GM12878 (cell line): ENCODE data around the gene ALPP. TPM values are rescaled to one million over a fixed set of nuclear protein-coding genes. Genes with fewer than 3 reads are reported as not detected.

Experiments
- ATAC-seq: fragments of 200-7000 bp; cut with Tn5 transposase; 3 replicates; pipeline ENCODE4 v1.9.1; 2020; ENCODE audit warnings: mild to moderate bottlenecking, moderate library complexity
- BruUV-seq: library from RNA; stranded (reverse); fragments of 400-500 nt; replicated peaks from 2 replicates; lab custom pipeline; 2021; lab: Mats Ljungman, UMichigan
- CTCF ChIA-PET: fragments of 300-600 bp; sonication (Branson Sonifier 250); formaldehyde crosslinking; extraction: SDS; loops from one replicate; lab custom pipeline; 2021; ENCODE audit warnings: inconsistent platforms; lab: Yijun Ruan, JAX
- POLR2A ChIA-PET: fragments of 350-600 bp; formaldehyde crosslinking; extraction: SDS; loops from one replicate; lab custom pipeline; 2021; ENCODE audit warnings: inconsistent platforms; lab: Charles Lee
- RAD21 ChIA-PET: fragments of 300-600 bp; sonication (Branson Sonifier 250); formaldehyde crosslinking; loops from one replicate; lab custom pipeline; 2023; ENCODE audit warnings: antibody characterized with exemption; ENCODE audit not compliant: unreplicated experiment; lab: Charles Lee
- SMC1A ChIA-PET: fragments of 300-600 bp; sonication (Branson Sonifier 250); formaldehyde crosslinking; loops from one replicate; lab custom pipeline; 2023; ENCODE audit not compliant: unreplicated experiment, uncharacterized antibody; lab: Charles Lee
- DNase-seq: peaks from one replicate; pipeline ENCODE4 v3.0.0-alpha.2; 2011; ENCODE audit warnings: low read depth, low spot score
- FAIRE-seq: peaks from 3 replicates; lab custom pipeline; 2011; peaks lifted over from hg19 to GRCh38; lab: Jason Lieb, UNC
- H2AFZ ChIP-seq: 2 replicates; pipeline ENCODE4 v1.6.0; 2011; ENCODE audit warnings: low read depth, low read length, control low read depth; ENCODE audit not compliant: control insufficient read depth
- H3K27ac ChIP-seq: 2 replicates; pipeline ENCODE4 v1.5.1; 2011; ENCODE audit warnings: control low read depth; ENCODE audit not compliant: control insufficient read depth, insufficient read depth
- H3K27me3 ChIP-seq, 2 experiments: replicated peaks in 1 of 2; 2 replicates each; pipeline versions ENCODE4 v1.6.0 to v1.6.1; 2011; ENCODE audit warnings: low read length in 1 of 2; ENCODE audit not compliant: control insufficient read depth in 2 of 2, insufficient read depth in 2 of 2
- H3K36me3 ChIP-seq, 2 experiments: 2 replicates each; pipeline ENCODE4 v1.5.1; 2011; ENCODE audit warnings: low read length in 1 of 2; ENCODE audit not compliant: control insufficient read depth in 2 of 2, insufficient read depth in 2 of 2
- H3K4me1 ChIP-seq: 2 replicates; pipeline ENCODE4 v1.6.1; 2011; ENCODE audit warnings: mild to moderate bottlenecking, low read length, moderate library complexity, mixed read lengths; ENCODE audit not compliant: control insufficient read depth, insufficient read depth
- H3K4me2 ChIP-seq: 2 replicates; pipeline ENCODE4 v1.6.0; 2011; ENCODE audit warnings: control low read depth; ENCODE audit not compliant: control insufficient read depth, insufficient read depth
- H3K4me3 ChIP-seq: fragments of 200-600 bp; sonication (generic); 2 replicates; pipeline ENCODE4 v1.5.1; 2016
- H3K79me2 ChIP-seq: 2 replicates; pipeline ENCODE4 v1.6.0; 2011; ENCODE audit warnings: low read length; ENCODE audit not compliant: control insufficient read depth, insufficient read depth
- H3K9ac ChIP-seq: 2 replicates; pipeline ENCODE4 v1.8.0; 2011; ENCODE audit warnings: low read length, control low read depth, mixed read lengths; ENCODE audit not compliant: control insufficient read depth, insufficient read depth
- H3K9me3 ChIP-seq: replicated peaks from 3 replicates; pipeline ENCODE4 v1.5.1; 2011; ENCODE audit warnings: mild to moderate bottlenecking, low read length; ENCODE audit not compliant: control insufficient read depth, insufficient read depth
- H4K20me1 ChIP-seq: 2 replicates; pipeline ENCODE4 v1.6.0; 2011; ENCODE audit not compliant: control insufficient read depth, insufficient read depth
- BMI1 ChIP-seq: fragments of 450-650 bp; IDR thresholded peaks from 2 replicates; pipeline ENCODE4 v1.6.1; 2016; ENCODE audit warnings: mild to moderate bottlenecking, moderate library complexity, borderline replicate concordance
- CREM ChIP-seq: IDR thresholded peaks from 2 replicates; pipeline ENCODE4 v1.6.1; 2014; ENCODE audit warnings: antibody characterized with exemption, low read depth
- HDGF ChIP-seq: fragments of 450-650 bp; IDR thresholded peaks from 2 replicates; pipeline ENCODE4 v1.6.1; 2016; ENCODE audit warnings: antibody characterized with exemption
- IKZF1 ChIP-seq: fragments of 450-650 bp; conservative IDR thresholded peaks from 2 replicates; pipeline ENCODE4 v1.6.1; 2017; ENCODE audit warnings: antibody characterized with exemption, mild to moderate bottlenecking
- MTA2 ChIP-seq: fragments of 450-650 bp; IDR thresholded peaks from 2 replicates; pipeline ENCODE4 v1.6.1; 2016; ENCODE audit warnings: low read depth, mild to moderate bottlenecking, moderate library complexity
- MYC ChIP-seq: IDR thresholded peaks from 2 replicates; pipeline ENCODE4 v1.6.1; 2011; ENCODE audit warnings: mild to moderate bottlenecking, low read length, moderate library complexity, inconsistent platforms; ENCODE audit not compliant: insufficient read depth, insufficient replicate concordance, insufficient read length, severe bottlenecking
- PML ChIP-seq: IDR thresholded peaks from 2 replicates; pipeline ENCODE4 v1.6.1; 2012; ENCODE audit warnings: low read length, inconsistent platforms
- SMAD5 ChIP-seq: IDR thresholded peaks from 2 replicates; pipeline ENCODE4 v1.6.1; 2016; ENCODE audit warnings: antibody characterized with exemption, low read depth
- SREBF1 ChIP-seq: IDR thresholded peaks from 2 replicates; pipeline ENCODE4 v1.6.1; 2012; ENCODE audit warnings: mild to moderate bottlenecking, low read length
- TCF3 ChIP-seq: IDR thresholded peaks from 2 replicates; pipeline ENCODE4 v1.6.1; 2012; ENCODE audit warnings: low read depth, mild to moderate bottlenecking, low read length, borderline replicate concordance; ENCODE audit not compliant: insufficient read depth
- ZNF207 ChIP-seq: fragments of 450-650 bp; IDR thresholded peaks from 2 replicates; pipeline ENCODE4 v1.6.1; 2014; ENCODE audit warnings: antibody characterized with exemption, mild to moderate bottlenecking, borderline replicate concordance
- ZNF24 ChIP-seq: fragments of 450-650 bp; IDR thresholded peaks from 2 replicates; pipeline ENCODE4 v1.6.1; 2017; ENCODE audit warnings: antibody characterized with exemption, mild to moderate bottlenecking
- WGBS: methylation state at CpG from one replicate; pipeline ENCODE4 v1.1.6; 2016; ENCODE audit warnings: low lambda C conversion rate; ENCODE audit not compliant: insufficient replicate concordance, insufficient coverage; ENCODE audit errors: missing lambda C conversion rate; 5-methylcytosine and 5-hydroxymethylcytosine counted together
- in situ Hi-C: fragments of 300-500 bp; cut with MboI; formaldehyde crosslinking; loops from 9 replicates; pipeline ENCODE4 v1.14.3; 2018; ENCODE audit warnings: mixed read lengths
- intact Hi-C: fragments of 100-400 bp; cut with micrococcal nuclease; formaldehyde crosslinking; loops from one replicate; pipeline ENCODE4 v1.14.2; 2022; ENCODE audit not compliant: unreplicated experiment
- polyA plus RNA-seq, 11 experiments: library from polyadenylated mRNA; depleted of rRNA in 4 of 11; unstranded in 6 of 11; stranded (reverse) in 5 of 11; fragments of >200 nt; fragmentation: Nextera tagmentation in 4 of 11; fragmentation: Illumina TruSeq in 1 of 11; extraction: Ambion mirVana in 4 of 11; extraction: Trizol in 1 of 11; gene quantifications; 1 replicate in 1 of 11; 2 replicates in 10 of 11; pipeline versions ENCODE4 v1.2.1 to v1.2.3, GENCODE V29; 2011 to 2016; ENCODE audit warnings: inconsistent platforms in 2 of 11, missing spikeins in 2 of 11, low read depth in 1 of 11
- total RNA-seq, 4 experiments: library from RNA; depleted of rRNA in 3 of 4; stranded (reverse); fragments of >200 nt in 3 of 4; fragmentation: Illumina TruSeq in 1 of 4; extraction: Trizol in 1 of 4; gene quantifications; 2 replicates each; pipeline versions ENCODE4 v1.2.1 to v1.2.3, GENCODE V29; 2013 to 2021
- TF ChIP-seq, protein P1 (sequence below): fragments of 450-650 bp; IDR thresholded peaks from 2 replicates; pipeline ENCODE4 v1.6.1; 2017; ENCODE audit warnings: borderline replicate concordance
- TF ChIP-seq, protein P2 (sequence below): IDR thresholded peaks from 2 replicates; pipeline ENCODE4 v1.6.1; 2011; ENCODE audit warnings: low read depth, mild to moderate bottlenecking, low read length, moderate library complexity, borderline replicate concordance; ENCODE audit errors: extremely low read depth
- TF ChIP-seq, protein P3 (sequence below): fragments of 450-650 bp; IDR thresholded peaks from 2 replicates; pipeline ENCODE4 v1.6.1; 2018; ENCODE audit warnings: mild to moderate bottlenecking, low read depth, moderate library complexity; ENCODE audit not compliant: partially characterized antibody
- TF ChIP-seq, protein P4 (sequence below): IDR thresholded peaks from 2 replicates; pipeline ENCODE4 v1.6.1; 2012; ENCODE audit warnings: low read depth, low read length, improper control_type of control experiment

ALPP gene
- total and polyA plus RNA-seq, 10 of the 15 experiments (the other 5 are each of a cell fraction or from before 2014, with no cell fraction given) = 0.21 TPM; not detected in 9

DNA sequence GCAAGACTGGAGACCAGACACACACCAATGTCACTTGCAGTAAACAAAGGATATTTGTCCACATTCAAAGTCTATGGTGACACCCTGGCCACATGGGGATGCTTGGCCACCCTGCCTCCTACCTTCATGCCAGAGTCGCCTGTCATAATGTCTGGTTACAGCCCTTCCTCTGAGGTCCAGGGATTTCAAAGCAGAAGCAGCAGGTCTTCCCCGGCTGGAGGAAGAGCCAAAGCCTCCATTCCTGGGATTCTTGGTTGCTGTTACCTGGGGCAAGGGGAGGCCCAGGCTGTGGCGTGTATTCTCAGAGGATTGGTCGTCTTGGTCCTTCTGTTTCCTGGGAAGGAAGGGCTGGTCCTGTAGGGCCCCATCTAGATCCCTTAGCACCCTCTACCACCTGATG, 2.3 kb upstream of the ALPP start:
- CTCF ChIA-PET = interaction anchor here (0.6 kb wide), 1 partner anchor 38 kb away, joined by 3 read pairs; no protein-coding TSS in a partner anchor
- SMC1A ChIA-PET = no interaction called here
- no peaks in the 10 kb centered on the region for H3K9me3 ChIP-seq
- H3K4me3 ChIP-seq = no peak overlapping the region
- in situ Hi-C loops = no loop called here
- FAIRE-seq (no peak), ATAC-seq (no peak), DNase-seq (no peak)
- no peak overlapping the region for H3K9ac ChIP-seq
- POLR2A ChIA-PET = no interaction called here
- no peaks in the 10 kb centered on the region for H3K4me1 ChIP-seq
- WGBS = 0% methylated on average over 4 of the region's 4 CpGs
- no peak overlapping the region for H3K4me2 ChIP-seq
- H2AFZ ChIP-seq = no peak overlapping the region
- intact Hi-C loops = no loop called here
- H3K27me3 ChIP-seq = no peaks in the 10 kb centered on the region
- RAD21 ChIA-PET = no interaction called here
- BruUV-seq = no TSS peak
- H3K27ac ChIP-seq = no peak overlapping the region
- H3K36me3 ChIP-seq = no peaks in the 10 kb centered on the region
- no peaks in the 10 kb centered on the region for H4K20me1 ChIP-seq
- no peaks in the 10 kb centered on the region for H3K79me2 ChIP-seq
- no peak for TF ChIP-seq MTA2
- TF ChIP-seq IKZF1 = no peak
- TF ChIP-seq ZNF207 = no peak
- no peak for TF ChIP-seq SREBF1
- TF ChIP-seq ZNF24 = no peak
- TF ChIP-seq HDGF = no peak
- no peak for TF ChIP-seq SMAD5
- TF ChIP-seq CREM = no peak
- TF ChIP-seq, protein P1, sequence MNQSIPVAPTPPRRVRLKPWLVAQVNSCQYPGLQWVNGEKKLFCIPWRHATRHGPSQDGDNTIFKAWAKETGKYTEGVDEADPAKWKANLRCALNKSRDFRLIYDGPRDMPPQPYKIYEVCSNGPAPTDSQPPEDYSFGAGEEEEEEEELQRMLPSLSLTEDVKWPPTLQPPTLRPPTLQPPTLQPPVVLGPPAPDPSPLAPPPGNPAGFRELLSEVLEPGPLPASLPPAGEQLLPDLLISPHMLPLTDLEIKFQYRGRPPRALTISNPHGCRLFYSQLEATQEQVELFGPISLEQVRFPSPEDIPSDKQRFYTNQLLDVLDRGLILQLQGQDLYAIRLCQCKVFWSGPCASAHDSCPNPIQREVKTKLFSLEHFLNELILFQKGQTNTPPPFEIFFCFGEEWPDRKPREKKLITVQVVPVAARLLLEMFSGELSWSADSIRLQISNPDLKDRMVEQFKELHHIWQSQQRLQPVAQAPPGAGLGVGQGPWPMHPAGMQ = no peak
- TF ChIP-seq BMI1 = no peak
- TF ChIP-seq, protein P2, sequence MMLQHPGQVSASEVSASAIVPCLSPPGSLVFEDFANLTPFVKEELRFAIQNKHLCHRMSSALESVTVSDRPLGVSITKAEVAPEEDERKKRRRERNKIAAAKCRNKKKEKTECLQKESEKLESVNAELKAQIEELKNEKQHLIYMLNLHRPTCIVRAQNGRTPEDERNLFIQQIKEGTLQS = no peak
- TF ChIP-seq, protein P3, sequence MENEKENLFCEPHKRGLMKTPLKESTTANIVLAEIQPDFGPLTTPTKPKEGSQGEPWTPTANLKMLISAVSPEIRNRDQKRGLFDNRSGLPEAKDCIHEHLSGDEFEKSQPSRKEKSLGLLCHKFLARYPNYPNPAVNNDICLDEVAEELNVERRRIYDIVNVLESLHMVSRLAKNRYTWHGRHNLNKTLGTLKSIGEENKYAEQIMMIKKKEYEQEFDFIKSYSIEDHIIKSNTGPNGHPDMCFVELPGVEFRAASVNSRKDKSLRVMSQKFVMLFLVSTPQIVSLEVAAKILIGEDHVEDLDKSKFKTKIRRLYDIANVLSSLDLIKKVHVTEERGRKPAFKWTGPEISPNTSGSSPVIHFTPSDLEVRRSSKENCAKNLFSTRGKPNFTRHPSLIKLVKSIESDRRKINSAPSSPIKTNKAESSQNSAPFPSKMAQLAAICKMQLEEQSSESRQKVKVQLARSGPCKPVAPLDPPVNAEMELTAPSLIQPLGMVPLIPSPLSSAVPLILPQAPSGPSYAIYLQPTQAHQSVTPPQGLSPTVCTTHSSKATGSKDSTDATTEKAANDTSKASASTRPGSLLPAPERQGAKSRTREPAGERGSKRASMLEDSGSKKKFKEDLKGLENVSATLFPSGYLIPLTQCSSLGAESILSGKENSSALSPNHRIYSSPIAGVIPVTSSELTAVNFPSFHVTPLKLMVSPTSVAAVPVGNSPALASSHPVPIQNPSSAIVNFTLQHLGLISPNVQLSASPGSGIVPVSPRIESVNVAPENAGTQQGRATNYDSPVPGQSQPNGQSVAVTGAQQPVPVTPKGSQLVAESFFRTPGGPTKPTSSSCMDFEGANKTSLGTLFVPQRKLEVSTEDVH = no peak
- TF ChIP-seq PML = no peak
- TF ChIP-seq TCF3 = no peak
- TF ChIP-seq MYC = no peak
- TF ChIP-seq, protein P4, sequence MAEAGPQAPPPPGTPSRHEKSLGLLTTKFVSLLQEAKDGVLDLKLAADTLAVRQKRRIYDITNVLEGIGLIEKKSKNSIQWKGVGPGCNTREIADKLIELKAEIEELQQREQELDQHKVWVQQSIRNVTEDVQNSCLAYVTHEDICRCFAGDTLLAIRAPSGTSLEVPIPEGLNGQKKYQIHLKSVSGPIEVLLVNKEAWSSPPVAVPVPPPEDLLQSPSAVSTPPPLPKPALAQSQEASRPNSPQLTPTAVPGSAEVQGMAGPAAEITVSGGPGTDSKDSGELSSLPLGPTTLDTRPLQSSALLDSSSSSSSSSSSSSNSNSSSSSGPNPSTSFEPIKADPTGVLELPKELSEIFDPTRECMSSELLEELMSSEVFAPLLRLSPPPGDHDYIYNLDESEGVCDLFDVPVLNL = no peak
